GM19395 (cell line): ENCODE data around the gene LUC7L2.
"Not testable (repeated sequence)": the region's sequence is repeated elsewhere in the genome, so short reads cannot be mapped to it uniquely, and the experiment has no call there.

Experiments used
- ATAC-seq: cut with Tn5 transposase; IDR thresholded peaks from one replicate; pipeline ENCODE4 v1.9.1; 2021; ENCODE audit warnings: mild to moderate bottlenecking, moderate library complexity; ENCODE audit not compliant: unreplicated experiment

Gene LUC7L2

GRCh38 chr7:139441961-139442360 is 82.3 kb downstream of the LUC7L2 start:
- ATAC-seq, result no peak

DNA sequence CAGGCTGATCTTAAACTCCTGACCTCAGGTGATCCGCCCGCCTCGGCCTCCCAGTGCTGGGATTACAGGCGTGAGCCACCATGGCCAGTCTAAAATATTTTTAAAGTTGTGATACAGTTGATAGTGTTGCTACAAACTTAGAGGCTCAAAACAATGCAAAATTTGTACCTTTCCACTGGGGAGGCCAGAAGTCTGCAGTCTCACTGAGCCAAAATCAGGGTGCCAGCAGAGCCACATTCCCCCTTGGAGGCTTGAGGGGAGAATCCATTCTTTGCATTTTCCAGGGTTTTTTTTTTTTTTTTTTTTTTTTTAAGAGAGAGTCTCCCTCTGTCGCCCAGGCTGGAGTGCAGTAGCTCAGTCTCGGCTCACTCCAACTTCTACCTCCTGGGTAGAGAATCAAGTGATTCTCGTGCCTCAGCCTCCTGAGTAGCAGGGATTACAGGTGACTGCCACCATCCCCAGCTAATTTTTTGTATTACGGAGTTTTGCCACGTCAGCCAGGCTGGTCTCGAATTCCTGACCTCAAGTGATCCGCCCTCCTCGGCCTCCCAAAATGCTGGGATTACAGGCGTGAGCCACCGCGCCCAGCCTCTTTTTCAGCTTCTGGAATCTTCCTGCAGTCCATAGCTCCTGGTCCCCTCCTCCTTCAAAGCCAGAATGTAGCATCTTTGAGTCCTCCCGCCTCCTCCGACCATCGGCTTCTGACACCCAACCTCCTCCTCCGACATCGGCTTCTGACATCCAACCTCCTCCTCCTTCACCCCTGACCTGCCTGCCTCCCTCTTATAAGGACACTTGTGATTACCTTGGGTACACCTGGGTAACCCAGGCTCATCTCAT is 86.6 kb downstream of the LUC7L2 start:
- ATAC-seq, result no peak

GRCh38 chr7:139450851-139451250 is 91.2 kb downstream of the LUC7L2 start:
- ATAC-seq, result no peak

GRCh38 chr7:139451638-139452037 is 91.9 kb downstream of the LUC7L2 start:
- ATAC-seq, result no peak

DNA sequence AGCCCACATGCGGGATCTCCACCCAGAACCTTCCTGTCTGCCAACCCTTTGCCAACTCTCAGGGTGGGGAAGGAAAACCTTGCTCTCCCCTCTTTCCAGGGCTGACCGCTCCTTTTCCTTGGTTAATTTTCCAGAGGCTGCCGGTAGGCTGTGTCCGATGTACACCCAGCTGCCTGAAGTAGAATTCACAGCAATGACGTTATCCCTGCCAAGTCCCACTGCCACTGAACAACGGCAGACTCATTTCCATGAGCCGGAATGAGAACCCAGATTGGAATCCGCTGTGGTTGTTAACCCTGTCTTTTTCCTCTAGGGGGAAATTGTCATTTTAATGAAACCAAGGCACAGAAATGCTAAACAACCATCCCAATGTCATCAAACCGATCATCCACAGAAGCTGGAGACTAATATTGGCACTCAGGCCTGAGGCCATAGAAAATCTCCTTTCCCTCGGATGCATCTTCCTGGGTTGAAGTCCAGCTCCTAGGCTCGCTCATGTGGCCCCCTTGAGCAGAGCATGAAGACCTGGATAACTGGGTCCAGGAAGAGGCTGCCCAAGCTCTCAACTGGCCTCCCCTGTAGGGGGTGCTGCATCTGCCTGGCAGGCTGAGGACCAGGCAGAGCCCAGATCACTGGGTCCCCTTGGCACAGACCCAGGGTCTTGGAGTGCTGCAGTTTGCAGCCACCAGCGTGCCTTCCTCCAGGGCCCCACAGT is 93.4 kb downstream of the LUC7L2 start:
- ATAC-seq, result no peak

- ATAC-seq, result no peak
These were observed 94.1 kb downstream of the LUC7L2 start for GRCh38 chr7:139453673-139454321.

- no peak for ATAC-seq
These were observed 96.1 kb downstream of the LUC7L2 start for GRCh38 chr7:139455789-139456188.

- ATAC-seq, result no peak
These were observed 96.8 kb downstream of the LUC7L2 start for GRCh38 chr7:139456511-139456910.

DNA sequence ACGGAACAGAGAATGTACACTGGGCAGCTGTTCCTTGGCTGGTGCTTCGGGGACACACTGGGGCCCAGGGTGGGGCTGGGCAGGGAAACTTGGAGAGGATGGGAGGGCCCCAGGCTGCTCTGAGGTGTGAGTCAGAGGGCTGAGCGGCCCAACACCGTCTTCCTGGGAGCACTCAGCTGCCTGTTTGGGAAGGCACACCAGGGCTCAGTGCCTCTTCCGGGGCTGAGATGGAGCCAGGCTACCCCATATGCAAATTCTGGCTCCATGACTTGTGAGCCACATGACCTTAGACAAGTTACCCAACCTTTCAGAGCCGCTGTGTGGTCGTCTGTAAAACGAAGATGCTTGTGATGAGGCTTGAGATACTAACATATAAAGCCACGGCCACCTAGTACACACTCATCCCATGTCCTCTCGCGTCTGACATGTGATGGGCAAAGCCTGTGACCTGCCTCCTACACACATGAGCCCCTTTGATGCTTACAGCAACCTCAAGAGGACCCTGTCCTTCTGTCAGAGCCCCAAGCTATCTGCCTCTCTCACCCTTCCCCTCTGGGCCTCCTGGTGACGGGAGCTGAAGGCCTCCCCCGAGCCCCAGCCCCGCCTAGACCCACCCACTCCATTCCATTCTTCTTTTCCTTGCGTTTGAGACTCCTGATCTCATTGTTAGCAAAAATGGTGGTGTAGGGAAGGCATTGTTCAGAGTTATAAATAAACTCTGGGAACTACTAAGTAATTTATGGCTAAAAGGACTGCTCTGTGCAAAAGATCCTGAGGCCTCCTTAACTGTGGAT is 97.7 kb downstream of the LUC7L2 start:
- ATAC-seq, result no peak

- ATAC-seq, result not testable (repeated sequence)
These were observed 103.7 kb downstream of the LUC7L2 start for GRCh38 chr7:139463421-139463820.

- ATAC-seq, result not testable (repeated sequence)
These were observed 104.8 kb downstream of the LUC7L2 start for GRCh38 chr7:139464511-139464910.

DNA sequence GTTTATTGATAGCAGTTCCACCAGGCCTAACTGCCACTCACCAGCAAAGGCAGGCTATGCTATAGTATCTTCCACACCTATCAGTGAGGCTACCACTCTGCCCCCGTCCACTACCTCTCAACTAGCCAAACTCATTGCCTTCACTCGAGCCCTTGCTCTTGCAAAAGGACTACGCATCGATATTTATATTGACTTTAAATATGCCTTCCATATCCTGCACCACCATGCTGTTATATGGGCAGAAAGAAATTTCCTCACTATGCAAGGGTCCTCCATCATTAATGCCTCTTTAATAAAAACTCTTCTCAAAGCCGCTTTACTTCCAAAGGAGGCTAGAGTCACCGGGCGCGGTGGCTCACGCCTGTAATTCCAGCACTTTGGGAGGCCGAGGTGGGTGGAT is 105.4 kb downstream of the LUC7L2 start:
- ATAC-seq, result not testable (repeated sequence)

DNA sequence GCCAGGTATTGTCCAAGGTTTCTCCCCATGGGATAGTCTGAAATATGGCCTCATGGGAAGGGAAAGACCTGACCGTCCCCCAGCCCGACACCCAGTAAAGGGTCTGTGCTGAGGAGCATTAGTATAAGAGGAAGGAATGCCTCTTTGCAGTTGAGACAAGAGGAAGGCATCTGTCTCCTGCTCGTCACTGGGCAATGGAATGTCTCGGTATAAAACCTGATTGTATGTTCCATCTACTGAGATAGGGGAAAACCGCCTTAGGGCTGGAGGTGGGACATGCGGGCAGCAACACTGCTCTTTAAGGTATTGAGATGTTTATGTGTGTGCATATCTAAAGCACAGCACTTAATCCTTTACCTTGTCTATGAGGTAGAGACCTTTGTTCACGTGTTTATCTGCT is 108.0 kb downstream of the LUC7L2 start:
- not testable (repeated sequence) for ATAC-seq

DNA sequence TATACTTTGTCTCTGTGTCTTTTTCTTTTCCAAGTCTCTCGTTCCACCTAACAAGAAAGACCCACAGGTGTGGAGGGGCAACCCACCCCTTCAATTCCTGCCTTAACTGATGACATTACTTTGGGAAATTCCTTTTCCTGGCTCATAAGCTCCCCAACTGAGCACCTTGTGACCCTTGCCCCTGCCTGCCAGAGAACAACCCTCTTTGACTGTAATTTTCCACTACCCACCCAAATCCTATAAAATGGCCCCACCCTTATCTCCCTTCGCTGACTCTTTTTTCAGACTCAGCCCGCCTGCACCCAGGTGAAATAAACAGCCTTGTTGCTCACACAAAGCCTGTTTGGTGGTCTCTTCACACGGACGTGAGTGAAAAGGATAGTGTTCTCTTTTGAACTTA is 108.6 kb downstream of the LUC7L2 start:
- ATAC-seq, result not testable (repeated sequence)

GRCh38 chr7:139471740-139472353 is 112.2 kb downstream of the LUC7L2 start:
- ATAC-seq, result no peak
